ENCODE measurements around the gene FBXW10B.
"Not testable (repeated sequence)": the region's sequence is repeated elsewhere in the genome, so short reads cannot be mapped to it uniquely, and the experiment has no call there.

DNA sequence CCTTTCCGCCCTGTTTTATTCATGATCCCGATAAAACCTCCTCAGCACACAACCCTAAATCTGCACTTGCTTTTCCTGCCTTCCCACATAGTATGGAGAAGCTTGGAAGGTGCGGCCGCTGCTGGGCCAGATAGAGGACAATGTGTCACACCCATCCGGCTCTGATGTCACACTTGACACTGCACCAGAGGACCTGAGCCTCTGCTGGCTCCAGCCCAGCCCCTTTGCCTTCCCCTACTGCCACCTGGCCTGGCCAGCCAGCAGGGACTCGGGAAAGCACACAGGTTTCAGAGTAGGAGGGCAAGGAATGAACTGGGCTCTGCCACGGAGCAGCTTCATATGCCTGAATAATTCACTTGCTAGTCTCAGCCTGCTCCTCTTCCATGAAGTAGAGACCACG is 2.6 kb upstream of the FBXW10B start:
- TF ChIP-seq, protein P1, sequence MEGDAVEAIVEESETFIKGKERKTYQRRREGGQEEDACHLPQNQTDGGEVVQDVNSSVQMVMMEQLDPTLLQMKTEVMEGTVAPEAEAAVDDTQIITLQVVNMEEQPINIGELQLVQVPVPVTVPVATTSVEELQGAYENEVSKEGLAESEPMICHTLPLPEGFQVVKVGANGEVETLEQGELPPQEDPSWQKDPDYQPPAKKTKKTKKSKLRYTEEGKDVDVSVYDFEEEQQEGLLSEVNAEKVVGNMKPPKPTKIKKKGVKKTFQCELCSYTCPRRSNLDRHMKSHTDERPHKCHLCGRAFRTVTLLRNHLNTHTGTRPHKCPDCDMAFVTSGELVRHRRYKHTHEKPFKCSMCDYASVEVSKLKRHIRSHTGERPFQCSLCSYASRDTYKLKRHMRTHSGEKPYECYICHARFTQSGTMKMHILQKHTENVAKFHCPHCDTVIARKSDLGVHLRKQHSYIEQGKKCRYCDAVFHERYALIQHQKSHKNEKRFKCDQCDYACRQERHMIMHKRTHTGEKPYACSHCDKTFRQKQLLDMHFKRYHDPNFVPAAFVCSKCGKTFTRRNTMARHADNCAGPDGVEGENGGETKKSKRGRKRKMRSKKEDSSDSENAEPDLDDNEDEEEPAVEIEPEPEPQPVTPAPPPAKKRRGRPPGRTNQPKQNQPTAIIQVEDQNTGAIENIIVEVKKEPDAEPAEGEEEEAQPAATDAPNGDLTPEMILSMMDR (IDR thresholded peaks at IDR 0.05): not testable (repeated sequence)
- TF ChIP-seq POLR2A (IDR thresholded peaks at IDR 0.05): not testable (repeated sequence)
